IPS-11a (cell line): ENCODE results near the gene DOC2A.
"Not testable (repeated sequence)": the region's sequence is repeated elsewhere in the genome, so short reads cannot be mapped to it uniquely, and the experiment has no call there.

Experiments used
- H3K4me3 ChIP-seq: one replicate; pipeline ENCODE4 v1.5.1; 2013; ENCODE audit warnings: low read depth, low read length, control low read depth

Gene DOC2A

DNA sequence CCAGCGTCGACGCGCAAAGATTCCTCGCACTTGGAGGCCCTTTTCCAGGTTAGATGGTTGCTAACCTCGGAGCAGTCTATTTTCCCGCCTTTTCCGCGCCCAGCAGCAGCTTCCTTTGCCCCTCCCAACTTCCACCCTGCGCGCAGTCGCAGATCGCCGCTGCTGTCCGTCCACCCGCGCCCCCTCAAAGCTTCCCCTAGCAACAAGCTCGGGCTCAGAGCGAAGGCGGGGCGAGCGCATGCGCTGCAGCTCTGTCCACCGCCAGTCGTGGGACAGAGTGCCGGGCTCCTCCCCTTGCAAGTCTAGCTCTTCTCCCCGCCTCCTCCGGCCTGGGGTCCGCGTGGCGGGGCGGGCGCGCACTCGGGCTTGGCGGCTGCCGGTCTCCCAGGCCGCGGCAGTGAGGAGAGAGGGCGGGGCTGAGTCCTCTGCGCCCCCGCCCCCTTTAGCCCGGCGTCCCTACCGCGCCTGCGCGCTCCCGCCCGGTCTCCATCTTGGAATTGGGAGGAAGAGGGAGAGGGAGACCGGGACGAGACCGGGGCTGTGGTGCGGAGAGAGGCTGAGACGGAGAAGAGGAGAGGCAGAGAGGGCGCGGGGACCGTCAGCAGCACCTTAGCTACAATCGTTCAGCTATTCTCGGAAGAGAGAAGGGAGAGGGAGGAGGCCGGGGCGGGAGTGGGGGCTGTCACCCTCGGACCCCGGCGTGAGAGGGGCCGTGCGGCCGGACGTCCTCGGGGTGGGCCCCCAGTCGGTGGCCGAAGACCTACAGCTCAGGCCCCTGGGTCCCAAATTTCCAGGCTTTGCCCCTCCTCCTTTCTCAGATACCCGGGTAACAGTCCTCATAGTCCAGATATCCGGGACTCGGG lies 37.2 kb downstream of the DOC2A start, which contains the start of gene TAOK2:
TSS of gene TAOK2 (plus strand) at position 485 of the 863 bp plus-strand sequence. CDS start 3,905 bp downstream, outside the sequence.
- peak within 1 kb of the TSS; percentile 85 for H3K4me3 ChIP-seq

DNA sequence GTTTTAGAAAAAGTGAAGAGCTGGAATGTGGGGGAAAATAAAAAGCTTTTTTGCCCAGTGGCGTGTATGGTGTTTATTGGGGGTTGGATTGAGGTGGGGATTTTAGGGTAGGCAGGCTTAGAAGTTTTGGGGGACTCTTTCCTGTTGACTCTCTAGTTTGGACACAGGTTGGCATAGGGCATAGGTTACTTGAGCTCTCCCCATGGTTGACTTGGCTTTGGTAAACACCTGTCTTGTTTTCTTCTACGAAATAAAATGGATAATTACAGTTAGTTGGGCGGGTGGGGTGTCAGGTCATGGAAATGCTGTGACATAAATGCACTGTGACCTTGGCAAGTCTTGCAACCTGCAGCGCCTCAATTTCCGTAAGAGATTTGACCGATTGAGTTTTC lies 37.8 kb downstream of the DOC2A start:
- H3K4me3 ChIP-seq: no peak overlapping the region

- H3K4me3 ChIP-seq: no peak overlapping the region
Measured at GRCh38 chr16:29972500-29972899, 38.3 kb downstream of the DOC2A start.

DNA sequence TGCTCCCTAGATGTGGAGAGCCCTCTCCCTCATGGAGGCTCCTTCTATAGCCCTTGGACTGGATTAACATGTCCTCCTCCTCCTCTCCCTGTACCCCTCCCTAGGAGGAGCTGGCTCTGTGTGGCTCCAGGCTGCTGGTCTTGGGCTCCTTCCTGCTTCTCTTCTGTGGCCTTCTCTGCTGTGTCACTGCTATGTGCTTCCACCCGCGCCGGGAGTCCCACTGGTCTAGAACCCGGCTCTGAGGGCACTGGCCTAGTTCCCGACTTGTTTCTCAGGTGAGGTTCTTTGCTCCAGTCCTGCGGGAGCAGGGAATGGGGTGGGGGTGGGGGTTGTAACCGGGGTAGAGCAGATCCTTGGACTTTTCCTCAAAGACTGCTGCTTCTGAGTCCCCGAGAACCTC lies 39.5 kb downstream of the DOC2A start:
- no peak overlapping the region for H3K4me3 ChIP-seq

- H3K4me3 ChIP-seq: no peak overlapping the region
Measured at GRCh38 chr16:29968205-29968604, 42.6 kb downstream of the DOC2A start.

DNA sequence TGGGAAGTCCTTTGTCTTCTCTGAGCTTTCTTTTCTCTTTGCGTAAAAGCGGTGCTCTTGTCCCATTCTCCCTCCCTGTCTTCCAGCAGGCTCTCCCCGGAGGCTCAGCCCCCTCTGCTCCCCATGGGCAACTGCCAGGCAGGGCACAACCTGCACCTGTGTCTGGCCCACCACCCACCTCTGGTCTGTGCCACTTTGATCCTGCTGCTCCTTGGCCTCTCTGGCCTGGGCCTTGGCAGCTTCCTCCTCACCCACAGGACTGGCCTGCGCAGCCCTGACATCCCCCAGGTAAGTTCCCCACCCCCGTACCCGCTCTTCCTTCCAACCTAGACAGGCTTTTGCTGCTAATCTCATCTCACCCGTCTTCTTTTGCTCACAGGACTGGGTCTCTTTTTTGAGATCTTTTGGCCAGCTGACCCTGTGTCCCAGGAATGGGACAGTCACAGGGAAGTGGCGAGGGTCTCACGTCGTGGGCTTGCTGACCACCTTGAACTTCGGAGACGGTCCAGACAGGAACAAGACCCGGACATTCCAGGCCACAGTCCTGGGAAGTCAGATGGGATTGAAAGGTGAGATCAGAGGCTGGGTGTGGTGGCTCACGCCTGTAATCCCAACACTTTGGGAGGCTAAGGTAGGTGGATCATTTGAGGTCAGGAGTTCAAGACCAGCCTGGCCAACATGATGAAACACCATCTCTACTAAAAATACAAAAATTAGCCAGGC lies 47.6 kb downstream of the DOC2A start:
- H3K4me3 ChIP-seq: no peak overlapping the region

GRCh38 chr16:29962344-29962994 lies 48.4 kb downstream of the DOC2A start:
- peak overlapping the region; percentile 55 for H3K4me3 ChIP-seq

DNA sequence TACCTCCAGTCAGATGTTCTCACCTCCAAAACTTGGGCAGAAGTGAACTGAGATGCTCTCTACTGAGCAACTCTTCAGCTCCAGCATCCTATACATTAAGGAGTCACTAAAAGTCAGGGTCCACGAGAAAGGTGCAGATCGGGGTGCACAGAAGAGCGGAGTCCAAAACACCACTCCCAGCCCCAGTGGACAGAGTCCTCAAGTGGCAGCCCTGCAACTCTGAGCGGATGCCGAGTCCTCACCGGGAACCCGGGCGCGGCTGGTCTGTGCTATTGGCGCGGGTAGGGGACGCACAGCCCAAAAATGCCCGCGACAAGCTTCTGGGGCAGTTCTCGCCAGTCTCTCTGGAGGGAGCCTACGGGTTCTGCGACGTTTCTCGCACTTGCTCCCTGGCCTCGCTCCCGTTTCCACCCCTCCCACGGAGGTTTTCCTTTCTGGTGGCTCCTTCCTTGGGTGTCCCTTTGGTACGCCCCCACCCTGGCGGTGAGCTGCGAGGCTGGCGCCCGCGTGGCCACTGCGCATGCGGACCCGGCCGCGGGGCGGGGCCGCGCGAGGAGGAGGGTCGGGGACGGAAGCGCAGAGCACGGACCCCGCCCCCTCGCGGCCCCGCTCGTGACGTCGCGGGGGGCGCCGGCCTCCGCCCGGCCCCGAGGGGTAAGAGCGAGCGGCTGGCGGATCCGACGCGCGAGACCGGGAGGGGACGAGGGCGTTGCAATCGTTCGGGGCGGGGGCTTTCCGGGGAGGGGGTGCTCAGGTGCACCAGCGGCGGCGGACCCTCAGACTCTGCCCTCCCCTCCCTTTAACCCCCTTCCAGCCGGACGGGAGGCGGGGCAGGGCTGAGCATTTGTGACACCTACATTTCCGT lies 49.1 kb downstream of the DOC2A start, which contains the start of gene TMEM219:
TSS of gene TMEM219 (plus strand) at position 601 of the 865 bp plus-strand sequence. CDS start 1,065 bp downstream, outside the sequence.
- peak within 1 kb of the TSS; percentile 55 for H3K4me3 ChIP-seq

- peak overlapping the region; percentile 55 for H3K4me3 ChIP-seq
Measured at GRCh38 chr16:29961127-29961478, 49.7 kb downstream of the DOC2A start.

DNA sequence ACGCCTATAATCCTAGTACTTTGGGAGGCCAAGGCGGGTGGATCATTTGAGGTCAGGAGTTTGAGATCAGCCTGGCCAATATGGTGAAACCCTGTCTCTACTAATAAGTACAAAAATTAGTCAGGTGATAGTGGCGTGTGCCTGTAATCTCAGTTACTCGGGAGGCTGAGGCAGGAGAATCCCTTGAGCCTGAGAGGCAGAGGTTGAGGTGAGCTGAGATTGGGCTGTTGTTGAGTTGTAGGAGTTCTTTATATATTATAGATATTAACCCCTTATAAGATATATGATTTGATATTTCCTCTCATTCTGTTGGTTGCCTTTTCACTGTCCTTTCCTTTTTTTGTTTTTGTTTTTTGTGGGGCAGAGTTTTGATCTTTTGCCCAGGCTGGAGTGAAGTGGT lies 51.0 kb downstream of the DOC2A start:
- not testable (repeated sequence) for H3K4me3 ChIP-seq

DNA sequence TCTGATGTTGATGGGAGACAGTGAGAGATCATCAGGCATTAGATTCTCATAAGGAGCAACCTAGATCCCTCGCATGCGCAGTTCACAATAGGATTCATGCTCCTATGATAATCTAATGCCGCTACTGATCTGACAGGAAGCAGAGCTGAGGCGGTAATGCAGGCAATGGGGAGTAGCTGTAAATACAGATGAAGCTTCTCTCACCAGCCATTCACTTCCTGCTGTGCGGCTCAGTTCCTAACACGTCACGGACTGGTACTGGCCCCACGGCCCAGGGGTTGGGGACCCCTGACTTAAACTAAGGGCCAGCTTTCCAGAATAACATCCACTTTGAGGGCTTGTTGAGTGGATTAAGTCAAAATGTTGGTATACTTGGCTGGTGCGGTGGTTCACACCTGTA lies 51.5 kb downstream of the DOC2A start:
- H3K4me3 ChIP-seq: no peak overlapping the region

- H3K4me3 ChIP-seq: no peak overlapping the region
Measured at GRCh38 chr16:29958756-29959155, 52.1 kb downstream of the DOC2A start.
